Left renal pelvis (tissue), 4 donors: ENCODE results near the gene CZIB. TPM values are rescaled to one million over a fixed set of nuclear protein-coding genes. Genes with fewer than 3 reads are reported as not detected.

ENCODE experiments used
- polyA plus RNA-seq, 4 donors: library from polyadenylated mRNA; unstranded; fragments of 120-200 nt; gene quantifications; one replicate each; pipeline ENCODE4 v1.2.1, GENCODE V29; 2013; ENCODE audit not compliant: insufficient read length in 4 of 4

CZIB gene
- polyA plus RNA-seq, 4 donors = 78.1 to 95.1 (median 87.9) TPM

Other genes with a start within 250 kb of the CZIB start
- 10 to 100 TPM in 1 of 4 donors, 1 to 10 TPM in 3; 2.1 to 26.4 (median 2.7) TPM for gene PODN, start 158.4 kb downstream of the CZIB start, polyA plus RNA-seq
- under 1 TPM; 0.06 to 0.86 (median 0.16) TPM for gene SLC1A7, start 78.0 kb downstream of the CZIB start, polyA plus RNA-seq
- gene CPT2, start 23.8 kb downstream of the CZIB start, polyA plus RNA-seq = 10 to 100 TPM; 11.0 to 29.1 (median 26.0) TPM
- 100 to 1,000 TPM in 1 of 4 donors, 10 to 100 TPM in 3; 72.4 to 103 (median 87.3) TPM for gene MAGOH, start 17.9 kb upstream of the CZIB start, polyA plus RNA-seq
- gene LRP8, start 107.4 kb upstream of the CZIB start, polyA plus RNA-seq = 1 to 10 TPM; 4.8 to 7.9 (median 6.8) TPM
- under 1 TPM in 1 of 4 donors, not detected in 3; 0.14 TPM for gene DMRTB1, start 238.8 kb upstream of the CZIB start, polyA plus RNA-seq